Heart left ventricle (tissue), 13 donors: ENCODE measurements around the gene SKI.

Experiments
- CTCF ChIP-seq, 12 donors: fragments of 200-600 bp; sonication (generic) in 4 of 12; IDR thresholded peaks; one replicate each; pipeline versions ENCODE4 v1.5.0 to v1.8.0; 2018 to 2022; ENCODE audit warnings: antibody characterized with exemption in 12 of 12, mild to moderate bottlenecking in 5 of 12
- POLR2A ChIP-seq, 2 donors: fragments of 450-650 bp; IDR thresholded peaks; one replicate each; pipeline ENCODE4 v1.6.1; 2017; ENCODE audit warnings: antibody characterized with exemption in 2 of 2, mild to moderate bottlenecking in 2 of 2, moderate library complexity in 2 of 2
- donor health status: ischemic (EF 13 %, LVEDD 7.1; RV severe dilation, severe dysfunction).
- donor health status: DM: no; HTN: yes; CAD: no.
- donor health status: DM: no; HTN: no; CAD: no.
- donor health status: ischemic (EF 25% LVEDD 6.9; RV normal size, moderate dysfunction).
- donor health status: ischemic (EF 25% LVEDD 5.7; RV mildly dilated, moderate dysfunction).
- donor health status: ischemic (EF 35%, LVEDD 5.7; RV mildly dilated, moderate dysfunction).
- donor health status: nonischemic (EF 11% LVEDD 7.7; RV severe dilation, severe dysfunction).
- donor health status: DM: yes; HTN: yes; CAD: no.
- donor health status: PGD.
- donor health status: ischemic (EF 29% LVEDD 5.4; RV normal size, mild dysfunction).
- donor health status: nonischemic (EF 23%, LVEDD 6.1; RV moderate dilation, normal function).

GRCh38 chr1:2241820-2242219 is 13.7 kb downstream of the SKI start:
- TF ChIP-seq CTCF (IDR thresholded peaks at IDR 0.05) (no peak), POLR2A (IDR thresholded peaks at IDR 0.05) (no peak)
